HG03457 (cell line): Measurements from ENCODE around the gene ZFP3.
"Not testable (repeated sequence)": the region's sequence is repeated elsewhere in the genome, so short reads cannot be mapped to it uniquely, and the experiment has no call there.

Experiments
- ATAC-seq: cut with Tn5 transposase; IDR thresholded peaks from one replicate; pipeline ENCODE4 v1.9.1; 2021; ENCODE audit warnings: moderate number of reproducible peaks; ENCODE audit not compliant: unreplicated experiment

The ZFP3 gene

GRCh38 chr17:5078106-5079028 lies at the start of gene ZFP3:
TSS of gene ZFP3 (plus strand) at chr17:5078467. CDS start at chr17:5091505, 13,038 bp downstream.
- ATAC-seq: peak; percentile 48

GRCh38 chr17:5030168-5030567 lies 48.1 kb upstream of the ZFP3 start:
- ATAC-seq: not testable (repeated sequence)

GRCh38 chr17:5031365-5032082 lies 46.7 kb upstream of the ZFP3 start:
- ATAC-seq: peak; percentile 46

- no peak for ATAC-seq
Measured at GRCh38 chr17:5032865-5033264, 45.4 kb upstream of the ZFP3 start.

GRCh38 chr17:5033352-5034015 lies 44.8 kb upstream of the ZFP3 start:
- no peak for ATAC-seq

GRCh38 chr17:5034063-5034462 lies 44.2 kb upstream of the ZFP3 start:
- no peak for ATAC-seq

- ATAC-seq: no peak
Measured at GRCh38 chr17:5034651-5035050, 43.6 kb upstream of the ZFP3 start.

- no peak for ATAC-seq
Measured at GRCh38 chr17:5035315-5035714, 43.0 kb upstream of the ZFP3 start, which contains the start of gene SLC52A1. TSS of gene SLC52A1 (minus strand) at chr17:5035426. CDS start at chr17:5034606, 820 bp downstream.

- no peak for ATAC-seq
Measured at GRCh38 chr17:5042157-5043022, 35.9 kb upstream of the ZFP3 start.

- ATAC-seq: no peak
Measured at GRCh38 chr17:5043524-5043923, 34.7 kb upstream of the ZFP3 start.

GRCh38 chr17:5044630-5045029 lies 33.6 kb upstream of the ZFP3 start:
- ATAC-seq: no peak

- ATAC-seq: no peak
Measured at GRCh38 chr17:5045496-5045895, 32.8 kb upstream of the ZFP3 start.

- no peak for ATAC-seq
Measured at GRCh38 chr17:5047446-5047845, 30.8 kb upstream of the ZFP3 start.

- ATAC-seq: no peak
Measured at GRCh38 chr17:5049314-5049841, 28.9 kb upstream of the ZFP3 start.

GRCh38 chr17:5050278-5050677 lies 28.0 kb upstream of the ZFP3 start:
- ATAC-seq: no peak

GRCh38 chr17:5055543-5055942 lies 22.7 kb upstream of the ZFP3 start:
- no peak for ATAC-seq

- ATAC-seq: no peak
Measured at GRCh38 chr17:5065227-5065744, 13.0 kb upstream of the ZFP3 start.

GRCh38 chr17:5068236-5068635 lies 10.0 kb upstream of the ZFP3 start:
- ATAC-seq: no peak

GRCh38 chr17:5069724-5070123 lies 8.5 kb upstream of the ZFP3 start:
- no peak for ATAC-seq

GRCh38 chr17:5075472-5075871 lies 2.8 kb upstream of the ZFP3 start:
- ATAC-seq: not testable (repeated sequence)
